Thyroid gland (tissue), 4 donors: Measurements from ENCODE around the gene NUAK2. TPM values are rescaled to one million over a fixed set of nuclear protein-coding genes. Genes with fewer than 3 reads are reported as not detected.

Experiments
- DNase-seq, 2 donors: peaks; one replicate each; pipeline ENCODE4 v3.0.0-alpha.2; 2019
- H3K27ac ChIP-seq, 3 donors: fragments of 200-600 bp; sonication (generic); 1 replicate in 2 of 3; 2 replicates in 1 of 3; pipeline ENCODE4 v1.5.1; 2016 to 2019; ENCODE audit warnings: mild to moderate bottlenecking in 1 of 3, moderate library complexity in 1 of 3
- H3K27me3 ChIP-seq: fragments of 200-600 bp; sonication (generic); one replicate; pipeline ENCODE4 v1.5.1; 2019
- H3K36me3 ChIP-seq, 2 donors: fragments of 200-600 bp; sonication (generic); one replicate each; pipeline ENCODE4 v1.5.1; 2016 to 2019
- H3K4me1 ChIP-seq, 2 donors: fragments of 200-600 bp; sonication (generic); one replicate each; pipeline ENCODE4 v1.5.1; 2017 to 2019
- H3K4me3 ChIP-seq, 3 donors: fragments of 200-600 bp; sonication (generic); replicated peaks in 1 of 3; 1 replicate in 2 of 3; 2 replicates in 1 of 3; pipeline ENCODE4 v1.5.1; 2016; ENCODE audit warnings: mild to moderate bottlenecking in 1 of 3
- H3K9me3 ChIP-seq: fragments of 200-600 bp; sonication (generic); one replicate; pipeline ENCODE4 v1.5.1; 2017
- CTCF ChIP-seq, 6 experiments: fragments of 200-600 bp in 3 of 6; fragments of 450-650 bp in 3 of 6; sonication (generic) in 3 of 6; IDR thresholded peaks; one replicate each; pipeline ENCODE4 v1.5.1; 2016 to 2019; ENCODE audit warnings: antibody characterized with exemption in 6 of 6, mild to moderate bottlenecking in 2 of 6, inconsistent platforms in 1 of 6, moderate library complexity in 1 of 6
- POLR2A ChIP-seq, 2 donors: fragments of 450-650 bp; IDR thresholded peaks; one replicate each; pipeline ENCODE4 v1.6.1; 2017; ENCODE audit warnings: antibody characterized with exemption in 2 of 2, mild to moderate bottlenecking in 2 of 2, moderate library complexity in 1 of 2
- WGBS, 2 donors: methylation state at CpG; one replicate each; pipeline ENCODE4 v1.1.5; 2017; 5-methylcytosine and 5-hydroxymethylcytosine counted together
- intact Hi-C: fragments of 100-400 bp; cut with DNase I; formaldehyde crosslinking; loops from one replicate; pipeline ENCODE4 v1.15.1; 2023
- total RNA-seq, 4 donors: library from RNA; depleted of rRNA; stranded (reverse); fragments of >200 nt; gene quantifications; one replicate each; pipeline ENCODE4 v1.2.3, GENCODE V29; 2016

The NUAK2 gene
- total RNA-seq, 4 donors from 2014 or later: 16.8 to 41.0 (median 26.8) TPM

GRCh38 chr1:205266611-205267305, 54.8 kb downstream of the NUAK2 start:
- Histone ChIP-seq H3K27ac (no peak overlapping the region), H3K4me3 (no peak overlapping the region), H3K4me1 (peaks cover 0 to 4% of the 10 kb centered on the region in 2 donors), H3K27me3 (no peaks in the 10 kb centered on the region), H3K36me3 (no peaks in the 10 kb centered on the region), H3K9me3 (no peaks in the 10 kb centered on the region)
- no peak for DNase-seq
- TF ChIP-seq CTCF (IDR thresholded peaks at IDR 0.05) (no peak), POLR2A (IDR thresholded peaks at IDR 0.05) (no peak)
- WGBS, 2 donors: 75 to 78% methylated on average over 10 of the region's 10 CpGs
- intact Hi-C loops: no loop called here

GRCh38 chr1:205263580-205264190, 57.9 kb downstream of the NUAK2 start:
- DNase-seq: no peak
- no peaks in the 10 kb centered on the region for H3K36me3 ChIP-seq
- H3K4me3 ChIP-seq: no peak overlapping the region
- WGBS, 2 donors: 96 to 100% methylated on average over 2 of the region's 2 CpGs
- no peak for TF ChIP-seq POLR2A (IDR thresholded peaks at IDR 0.05)
- TF ChIP-seq CTCF (IDR thresholded peaks at IDR 0.05): no peak
- H3K27ac ChIP-seq: no peak overlapping the region
- no peaks in the 10 kb centered on the region for H3K9me3 ChIP-seq
- no peaks in the 10 kb centered on the region for H3K4me1 ChIP-seq
- intact Hi-C loops: no loop called here
- no peaks in the 10 kb centered on the region for H3K27me3 ChIP-seq

- H3K27me3 ChIP-seq: no peaks in the 10 kb centered on the region
- H3K36me3 ChIP-seq: no peaks in the 10 kb centered on the region
- H3K9me3 ChIP-seq: no peaks in the 10 kb centered on the region
- intact Hi-C loops: no loop called here
- TF ChIP-seq CTCF (IDR thresholded peaks at IDR 0.05) (no peak), POLR2A (IDR thresholded peaks at IDR 0.05) (no peak)
- 75 to 80% methylated on average over 8 of the region's 8 CpGs for WGBS, 2 donors
- H3K4me3 ChIP-seq: no peak overlapping the region
- no peak for DNase-seq
- no peak overlapping the region for H3K27ac ChIP-seq
- H3K4me1 ChIP-seq: no peaks in the 10 kb centered on the region
Observed at GRCh38 chr1:205262731-205263171, 58.8 kb downstream of the NUAK2 start.

- Histone ChIP-seq H3K4me1 (no peaks in the 10 kb centered on the region), H3K9me3 (no peaks in the 10 kb centered on the region), H3K27ac (no peak overlapping the region), H3K27me3 (no peaks in the 10 kb centered on the region), H3K4me3 (no peak overlapping the region), H3K36me3 (no peaks in the 10 kb centered on the region)
- no peak for TF ChIP-seq CTCF (IDR thresholded peaks at IDR 0.05)
- TF ChIP-seq POLR2A (IDR thresholded peaks at IDR 0.05): no peak
- no peak for DNase-seq
- 52 to 62% methylated on average over 5 of the region's 5 CpGs for WGBS, 2 donors
- intact Hi-C loops: no loop called here
Observed at GRCh38 chr1:205261946-205262691, 59.4 kb downstream of the NUAK2 start.
